ENCODE data around the gene MRPL20.

GRCh38 chr1:1427106-1427819 lies 20.2 kb upstream of the MRPL20 start:
- TF ChIP-seq RAD21 (IDR thresholded peaks at IDR 0.05; ENCODE audit: low read depth) = no peak
- TF ChIP-seq FOXM1 (IDR thresholded peaks at IDR 0.05; ENCODE audit: borderline replicate concordance, low read depth) = no peak
- TF ChIP-seq, protein P1, sequence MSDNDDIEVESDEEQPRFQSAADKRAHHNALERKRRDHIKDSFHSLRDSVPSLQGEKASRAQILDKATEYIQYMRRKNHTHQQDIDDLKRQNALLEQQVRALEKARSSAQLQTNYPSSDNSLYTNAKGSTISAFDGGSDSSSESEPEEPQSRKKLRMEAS (IDR thresholded peaks at IDR 0.05) = no peak
- no peak for TF ChIP-seq REST (IDR thresholded peaks at IDR 0.05; ENCODE audit: low read depth)
- TF ChIP-seq TEAD4 (IDR thresholded peaks at IDR 0.05) = no peak

All from Ishikawa (cell line).